ENCODE measurements around the gene ZNF506. TPM values are rescaled to one million over a fixed set of nuclear protein-coding genes. Genes with fewer than 3 reads are reported as not detected.
"Not testable (repeated sequence)": the region's sequence is repeated elsewhere in the genome, so short reads cannot be mapped to it uniquely, and the experiment has no call there.

ZNF506 gene
- total RNA-seq, 1 donor from 2014 or later, result 69.3 TPM

- DNase-seq, result no peak
Measured at GRCh38 chr19:19744641-19745040, 76.9 kb downstream of the ZNF506 start.

GRCh38 chr19:19743921-19744320 is 77.6 kb downstream of the ZNF506 start:
- not testable (repeated sequence) for DNase-seq

GRCh38 chr19:19743176-19743575 is 78.4 kb downstream of the ZNF506 start:
- no peak for DNase-seq

- DNase-seq, result no peak
Measured at GRCh38 chr19:19742773-19743172, 78.8 kb downstream of the ZNF506 start.

Small RNA genes within 50 kb of the gene (small RNA-seq; reads per million reads assigned to genes)
- gene AC011477.5, result not detected

Other genes starting within 250 kb of the ZNF506 start
- gene PBX4, start 203.1 kb downstream of the ZNF506 start, total RNA-seq, result 14.8 TPM
- 13.3 TPM for gene LPAR2, start 193.5 kb downstream of the ZNF506 start, total RNA-seq
- 14.3 TPM for gene GMIP, start 178.1 kb downstream of the ZNF506 start, total RNA-seq
- 19.8 TPM for gene ATP13A1, start 158.1 kb downstream of the ZNF506 start, total RNA-seq
- gene ZNF101, start 152.9 kb downstream of the ZNF506 start, total RNA-seq, result 12.2 TPM
- gene ZNF14, start 88.6 kb downstream of the ZNF506 start, total RNA-seq, result 30.3 TPM
- gene ZNF253, start 44.1 kb upstream of the ZNF506 start, total RNA-seq, result 44.3 TPM
- gene ZNF93, start 79.2 kb upstream of the ZNF506 start, total RNA-seq, result 27.0 TPM
- gene ZNF682, start 217.8 kb upstream of the ZNF506 start, total RNA-seq, result 18.2 TPM